Parathyroid adenoma (tissue), 2 donors: ENCODE data around the gene AUH.

Source experiments
- H2AFZ ChIP-seq: fragments of 300-600 bp; sonication (generic); one replicate; pipeline ENCODE4 v1.7.0; 2017; ENCODE audit warnings: antibody characterized with exemption, mild to moderate bottlenecking
- H3K27ac ChIP-seq: fragments of 300-600 bp; sonication (generic); one replicate; pipeline ENCODE4 v1.7.0; 2017
- H3K27me3 ChIP-seq: fragments of 300-600 bp; sonication (generic); one replicate; pipeline ENCODE4 v1.7.0; 2017; ENCODE audit warnings: low read length; ENCODE audit not compliant: control insufficient read depth, insufficient read depth
- H3K36me3 ChIP-seq: fragments of 300-600 bp; sonication (generic); one replicate; pipeline ENCODE4 v1.7.0; 2017; ENCODE audit warnings: low read length; ENCODE audit not compliant: control insufficient read depth, insufficient read depth
- H3K4me1 ChIP-seq: fragments of 300-600 bp; sonication (generic); one replicate; pipeline ENCODE4 v1.7.0; 2017; ENCODE audit warnings: control low read depth
- H3K4me2 ChIP-seq: fragments of 300-600 bp; sonication (generic); one replicate; pipeline ENCODE4 v1.7.0; 2017; ENCODE audit warnings: low read length
- H3K4me3 ChIP-seq: fragments of 300-600 bp; sonication (generic); one replicate; pipeline ENCODE4 v1.7.0; 2017; ENCODE audit warnings: low read depth, low read length
- H3K79me2 ChIP-seq: fragments of 300-600 bp; sonication (generic); one replicate; pipeline ENCODE4 v1.7.0; 2017; ENCODE audit warnings: control low read depth
- H3K9ac ChIP-seq: fragments of 300-600 bp; sonication (generic); one replicate; pipeline ENCODE4 v1.7.0; 2017; ENCODE audit warnings: mild to moderate bottlenecking
- H3K9me3 ChIP-seq: fragments of 300-600 bp; sonication (generic); one replicate; pipeline ENCODE4 v1.7.0; 2017; ENCODE audit warnings: low read length; ENCODE audit not compliant: control insufficient read depth
- CTCF ChIP-seq: fragments of 300-600 bp; sonication (generic); IDR thresholded peaks from one replicate; pipeline ENCODE4 v1.7.0; 2017; ENCODE audit warnings: antibody characterized with exemption, mild to moderate bottlenecking
- donor health status: primary hyperparathyroidism.

Gene AUH

GRCh38 chr9:91295357-91295756 is 66.4 kb downstream of the AUH start:
- no peaks in the 10 kb centered on the region for H3K27me3 ChIP-seq
- no peaks in the 10 kb centered on the region for H3K9me3 ChIP-seq
- no peaks in the 10 kb centered on the region for H3K4me1 ChIP-seq
- no peak for TF ChIP-seq CTCF
- H3K9ac ChIP-seq: no peak overlapping the region
- no peak overlapping the region for H3K4me3 ChIP-seq
- H3K36me3 ChIP-seq: no peaks in the 10 kb centered on the region
- no peaks in the 10 kb centered on the region for H3K79me2 ChIP-seq
- H3K27ac ChIP-seq: no peak overlapping the region
- H2AFZ ChIP-seq: no peak overlapping the region
- H3K4me2 ChIP-seq: no peak overlapping the region

GRCh38 chr9:91291866-91292265 is 69.9 kb downstream of the AUH start:
- Histone ChIP-seq H3K4me1 (no peaks in the 10 kb centered on the region), H3K36me3 (no peaks in the 10 kb centered on the region), H3K9me3 (no peaks in the 10 kb centered on the region), H3K27me3 (no peaks in the 10 kb centered on the region), H3K4me2 (no peak overlapping the region), H2AFZ (no peak overlapping the region), H3K9ac (no peak overlapping the region), H3K27ac (no peak overlapping the region), H3K4me3 (no peak overlapping the region), H3K79me2 (no peaks in the 10 kb centered on the region)
- TF ChIP-seq CTCF: no peak

- Histone ChIP-seq H3K9ac (no peak overlapping the region), H3K4me2 (no peak overlapping the region), H3K79me2 (no peaks in the 10 kb centered on the region), H2AFZ (no peak overlapping the region), H3K27me3 (no peaks in the 10 kb centered on the region), H3K4me3 (no peak overlapping the region), H3K4me1 (no peaks in the 10 kb centered on the region), H3K36me3 (no peaks in the 10 kb centered on the region), H3K27ac (no peak overlapping the region), H3K9me3 (no peaks in the 10 kb centered on the region)
- no peak for TF ChIP-seq CTCF
Measured at GRCh38 chr9:91289244-91289643, 72.5 kb downstream of the AUH start.

- no peak overlapping the region for H3K9ac ChIP-seq
- no peak overlapping the region for H3K4me3 ChIP-seq
- H3K4me2 ChIP-seq: no peak overlapping the region
- no peaks in the 10 kb centered on the region for H3K79me2 ChIP-seq
- no peaks in the 10 kb centered on the region for H3K9me3 ChIP-seq
- H3K4me1 ChIP-seq: no peaks in the 10 kb centered on the region
- H3K36me3 ChIP-seq: no peaks in the 10 kb centered on the region
- H2AFZ ChIP-seq: no peak overlapping the region
- TF ChIP-seq CTCF: no peak
- H3K27ac ChIP-seq: no peak overlapping the region
- H3K27me3 ChIP-seq: no peaks in the 10 kb centered on the region
Measured at GRCh38 chr9:91285729-91286353, 75.9 kb downstream of the AUH start.

GRCh38 chr9:91282292-91282691 is 79.4 kb downstream of the AUH start:
- no peaks in the 10 kb centered on the region for H3K27me3 ChIP-seq
- H3K4me3 ChIP-seq: no peak overlapping the region
- TF ChIP-seq CTCF: no peak
- no peaks in the 10 kb centered on the region for H3K9me3 ChIP-seq
- no peak overlapping the region for H2AFZ ChIP-seq
- no peak overlapping the region for H3K4me2 ChIP-seq
- no peaks in the 10 kb centered on the region for H3K79me2 ChIP-seq
- no peaks in the 10 kb centered on the region for H3K36me3 ChIP-seq
- H3K4me1 ChIP-seq: no peaks in the 10 kb centered on the region
- H3K9ac ChIP-seq: no peak overlapping the region
- no peak overlapping the region for H3K27ac ChIP-seq
